Liver (tissue), 9 donors: ENCODE results near the gene SLC38A5. TPM values are rescaled to one million over a fixed set of nuclear protein-coding genes. Genes with fewer than 3 reads are reported as not detected.

Experiments
- DNase-seq: peaks from one replicate; pipeline ENCODE4 v3.0.0-alpha.2; 2017; ENCODE audit warnings: low spot score
- H3K27ac ChIP-seq, 2 donors: one replicate each; pipeline ENCODE4 v1.7.0; 2013; ENCODE audit warnings: inconsistent platforms in 2 of 2, low read length in 2 of 2, control low read depth in 1 of 2, low read depth in 1 of 2, mild to moderate bottlenecking in 1 of 2
- H3K27me3 ChIP-seq, 4 donors: one replicate each; pipeline versions ENCODE4 v1.6.1 to v1.7.0; 2013; ENCODE audit warnings: low read length in 3 of 4, inconsistent platforms in 1 of 4, mild to moderate bottlenecking in 1 of 4, moderate library complexity in 1 of 4; ENCODE audit not compliant: control insufficient read depth in 4 of 4, insufficient read depth in 4 of 4
- H3K36me3 ChIP-seq, 4 donors: one replicate each; pipeline versions ENCODE4 v1.6.1 to v1.7.0; 2013; ENCODE audit warnings: low read length in 3 of 4, mild to moderate bottlenecking in 3 of 4, low read depth in 1 of 4, moderate library complexity in 1 of 4; ENCODE audit not compliant: control insufficient read depth in 4 of 4, insufficient read depth in 3 of 4
- H3K4me1 ChIP-seq, 4 donors: one replicate each; pipeline versions ENCODE4 v1.6.1 to v1.7.0; 2013; ENCODE audit warnings: low read length in 3 of 4, mild to moderate bottlenecking in 3 of 4, moderate library complexity in 1 of 4; ENCODE audit not compliant: control insufficient read depth in 4 of 4, insufficient read depth in 4 of 4
- H3K4me3 ChIP-seq, 3 donors: one replicate each; pipeline versions ENCODE4 v1.6.1 to v1.7.0; 2013; ENCODE audit warnings: low read length in 3 of 3, control low read depth in 1 of 3, low read depth in 1 of 3, mild to moderate bottlenecking in 1 of 3
- H3K9ac ChIP-seq, 2 donors: one replicate each; pipeline ENCODE4 v1.7.0; 2013; ENCODE audit warnings: low read length in 2 of 2, mild to moderate bottlenecking in 2 of 2, moderate library complexity in 2 of 2, control low read depth in 1 of 2, low read depth in 1 of 2
- H3K9me3 ChIP-seq, 4 donors: one replicate each; pipeline versions ENCODE4 v1.6.1 to v1.7.0; 2013; ENCODE audit warnings: low read length in 3 of 4; ENCODE audit not compliant: control insufficient read depth in 4 of 4
- ATF3 ChIP-seq: IDR thresholded peaks from 2 replicates; pipeline ENCODE4 v1.6.1; 2016; ENCODE audit warnings: antibody characterized with exemption
- CTCF ChIP-seq: fragments of 150-350 bp; IDR thresholded peaks from 2 replicates; pipeline ENCODE4 v1.5.1; 2017; ENCODE audit warnings: improper control_type of control experiment, low read depth, low read length; ENCODE audit not compliant: missing input control
- EGR1 ChIP-seq, 2 donors: IDR thresholded peaks; 2 replicates each; pipeline ENCODE4 v1.6.1; 2016 to 2018; ENCODE audit warnings: antibody characterized with exemption in 2 of 2, low read depth in 2 of 2
- FOXA1 ChIP-seq: IDR thresholded peaks from 2 replicates; pipeline ENCODE4 v1.6.1; 2016; ENCODE audit warnings: antibody characterized with exemption
- FOXA2 ChIP-seq: IDR thresholded peaks from 2 replicates; pipeline ENCODE4 v1.6.1; 2016; ENCODE audit warnings: antibody characterized with exemption
- GABPA ChIP-seq, 2 donors: IDR thresholded peaks in 1 of 2; conservative IDR thresholded peaks in 1 of 2; 2 replicates each; pipeline ENCODE4 v1.6.1; 2016; ENCODE audit warnings: antibody characterized with exemption in 2 of 2, mild to moderate bottlenecking in 1 of 2, moderate library complexity in 1 of 2
- HNF4A ChIP-seq, 2 donors: conservative IDR thresholded peaks; 2 replicates each; pipeline ENCODE4 v1.6.1; 2016; ENCODE audit warnings: antibody characterized with exemption in 2 of 2, mild to moderate bottlenecking in 2 of 2
- HNF4G ChIP-seq: IDR thresholded peaks from 2 replicates; pipeline ENCODE4 v1.6.1; 2016; ENCODE audit warnings: antibody characterized with exemption
- MAX ChIP-seq: IDR thresholded peaks from 2 replicates; pipeline ENCODE4 v1.6.1; 2016; ENCODE audit warnings: antibody characterized with exemption
- NR2F2 ChIP-seq: IDR thresholded peaks from 2 replicates; pipeline ENCODE4 v1.6.1; 2016; ENCODE audit warnings: antibody characterized with exemption
- RAD21 ChIP-seq, 2 donors: IDR thresholded peaks; 2 replicates each; pipeline ENCODE4 v1.6.1; 2016; ENCODE audit warnings: antibody characterized with exemption in 2 of 2, mild to moderate bottlenecking in 2 of 2
- RXRA ChIP-seq, 2 donors: IDR thresholded peaks; 2 replicates each; pipeline ENCODE4 v1.6.1; 2017 to 2018; ENCODE audit warnings: antibody characterized with exemption in 2 of 2, mild to moderate bottlenecking in 1 of 2
- SP1 ChIP-seq: IDR thresholded peaks from 2 replicates; pipeline ENCODE4 v1.6.1; 2018; ENCODE audit warnings: antibody characterized with exemption, mild to moderate bottlenecking
- YY1 ChIP-seq: IDR thresholded peaks from 2 replicates; pipeline ENCODE4 v1.6.1; 2016; ENCODE audit warnings: antibody characterized with exemption, mild to moderate bottlenecking
- ZBTB33 ChIP-seq: IDR thresholded peaks from 2 replicates; pipeline ENCODE4 v1.6.1; 2016; ENCODE audit warnings: antibody characterized with exemption
- WGBS: extraction: QIAGEN DNeasy Blood & Tissue Kit; methylation state at CpG from one replicate; pipeline ENCODE4 v1.1.7; 2013; 5-methylcytosine and 5-hydroxymethylcytosine counted together
- polyA plus RNA-seq, 2 donors: library from polyadenylated mRNA; stranded (reverse) in 1 of 2; unstranded in 1 of 2; fragments of 200-250 nt in 1 of 2; fragments of >200 nt in 1 of 2; fragmentation: Nextera tagmentation in 1 of 2; extraction: Ambion mirVana in 1 of 2; gene quantifications; one replicate each; pipeline versions ENCODE4 v1.2.1 to v1.2.3, GENCODE V29; 2013 to 2015
- total RNA-seq, 2 donors: library from RNA; depleted of rRNA; stranded (reverse); fragments of >200 nt; gene quantifications; one replicate each; pipeline ENCODE4 v1.2.3, GENCODE V29; 2014
- donor health status: healthy.
- donor health status: healthy.
- donor health status: healthy.
- donor health status: healthy.
- donor health status: healthy.

The SLC38A5 gene
- total and polyA plus RNA-seq, 4 donors: 0.25 to 81.3 (median 0.45) TPM

GRCh38 chrX:48516285-48516684, 46.2 kb upstream of the SLC38A5 start:
- peaks cover 0 to 2% (median 0%) of the 10 kb centered on the region in 4 donors for H3K36me3 ChIP-seq
- DNase-seq: no peak
- H3K27me3 ChIP-seq: no peaks in the 10 kb centered on the region
- H3K9me3 ChIP-seq: no peaks in the 10 kb centered on the region
- no peak overlapping the region for H3K4me3 ChIP-seq
- H3K4me1 ChIP-seq: peaks cover 0 to 4% (median 3%) of the 10 kb centered on the region in 4 donors
- no peak overlapping the region for H3K9ac ChIP-seq
- TF ChIP-seq MAX (no peak), FOXA1 (no peak), EGR1 (IDR thresholded peaks at IDR 0.05; ENCODE audit: low read depth in 2 of 2) (no peak), CTCF (no peak), HNF4A (conservative IDR thresholded peaks at IDR 0.05) (no peak)
- 93% methylated on average over 10 of the region's 10 CpGs for WGBS
- H3K27ac ChIP-seq: no peak overlapping the region

- no peaks in the 10 kb centered on the region for H3K27me3 ChIP-seq
- no peak for TF ChIP-seq EGR1 (IDR thresholded peaks at IDR 0.05; ENCODE audit: low read depth in 2 of 2)
- TF ChIP-seq CTCF: no peak
- no peak for TF ChIP-seq YY1
- no peak for TF ChIP-seq FOXA2
- no peak for TF ChIP-seq HNF4A (conservative IDR thresholded peaks at IDR 0.05)
- no peak for TF ChIP-seq GABPA (IDR thresholded peaks at IDR 0.05 in 1 of 2, conservative IDR thresholded peaks at IDR 0.05 in 1 of 2)
- no peak for TF ChIP-seq ATF3
- no peak for TF ChIP-seq HNF4G
- TF ChIP-seq SP1: no peak
- no peak for TF ChIP-seq MAX
- TF ChIP-seq RAD21 (IDR thresholded peaks at IDR 0.05): no peak
- no peak overlapping the region for H3K27ac ChIP-seq
- H3K36me3 ChIP-seq: peaks cover 0 to 2% (median 0%) of the 10 kb centered on the region in 4 donors
- no peak overlapping the region for H3K4me3 ChIP-seq
- H3K4me1 ChIP-seq: no peaks in the 10 kb centered on the region
- no peak overlapping the region for H3K9ac ChIP-seq
- WGBS: 96% methylated on average over 10 of the region's 10 CpGs
- H3K9me3 ChIP-seq: no peaks in the 10 kb centered on the region
- DNase-seq: no peak
These were observed 45.8 kb upstream of the SLC38A5 start for GRCh38 chrX:48515842-48516241.

GRCh38 chrX:48514868-48515460, 44.9 kb upstream of the SLC38A5 start:
- Histone ChIP-seq H3K4me1 (no peaks in the 10 kb centered on the region), H3K36me3 (peaks cover 0 to 2% (median 0%) of the 10 kb centered on the region in 4 donors)
- no peak for DNase-seq

More at GRCh38 chrX:48514868-48515460, 44.9 kb upstream of the SLC38A5 start:
- Histone ChIP-seq H3K9ac (no peak overlapping the region), H3K27me3 (no peaks in the 10 kb centered on the region), H3K9me3 (no peaks in the 10 kb centered on the region), H3K27ac (no peak overlapping the region), H3K4me3 (no peak overlapping the region)
- TF ChIP-seq FOXA2: no peak
- no peak for TF ChIP-seq HNF4A (conservative IDR thresholded peaks at IDR 0.05)
- TF ChIP-seq MAX: no peak
- no peak for TF ChIP-seq ATF3
- no peak for TF ChIP-seq ZBTB33
- TF ChIP-seq SP1: no peak
- no peak for TF ChIP-seq RXRA (IDR thresholded peaks at IDR 0.05)
- no peak for TF ChIP-seq NR2F2
- no peak for TF ChIP-seq FOXA1
- TF ChIP-seq RAD21 (IDR thresholded peaks at IDR 0.05): no peak
- 94% methylated on average over 9 of the region's 9 CpGs for WGBS
